UCSD-AML1 (cell line): ENCODE data around the gene SLC1A3.
"Not testable (repeated sequence)": the region's sequence is repeated elsewhere in the genome, so short reads cannot be mapped to it uniquely, and the experiment has no call there.

Experiments used
- DNase-seq: peaks from one replicate; lab custom pipeline; 2025; ENCODE audit not compliant: unreplicated experiment; lab: John Stamatoyannopoulos, UW

SLC1A3 gene

DNA sequence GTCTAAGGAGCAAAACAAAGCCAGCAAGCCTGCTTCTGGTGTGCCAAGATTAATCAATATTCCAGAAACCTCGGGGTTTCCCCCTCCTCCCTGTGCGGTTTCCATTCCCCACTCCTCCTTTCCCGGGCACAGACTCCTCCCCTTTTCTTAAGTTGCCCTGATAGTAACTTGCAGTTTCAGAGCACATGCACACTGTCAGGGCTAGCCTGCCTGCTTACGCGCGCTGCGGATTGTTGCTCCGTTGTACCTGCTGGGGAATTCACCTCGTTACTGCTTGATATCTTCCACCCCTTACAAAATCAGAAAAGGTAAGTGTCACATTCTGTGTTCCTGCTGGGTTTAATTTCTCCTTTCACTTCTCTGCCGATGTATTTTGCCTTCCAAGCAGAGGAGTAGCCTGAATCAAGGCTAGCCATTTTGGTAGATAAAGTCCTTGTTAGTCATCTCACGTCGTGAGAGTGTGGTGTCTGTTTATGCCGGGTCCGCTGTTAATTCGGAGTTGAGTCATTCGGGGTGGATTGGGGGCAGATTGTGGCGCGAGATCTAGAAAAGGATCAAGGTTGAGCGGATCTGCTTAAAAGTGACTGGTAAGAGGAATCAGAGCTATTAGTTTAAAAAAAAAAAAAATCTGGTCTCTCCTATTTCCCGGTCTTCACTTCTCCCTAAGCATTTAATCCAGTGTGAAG lies at the start of gene SLC1A3:
Gene SLC1A3, plus strand, starts transcription at position 179 of the 686 bp plus-strand sequence. CDS start 1,818 bp downstream, outside the sequence.
- DNase-seq = peak; percentile 32

DNA sequence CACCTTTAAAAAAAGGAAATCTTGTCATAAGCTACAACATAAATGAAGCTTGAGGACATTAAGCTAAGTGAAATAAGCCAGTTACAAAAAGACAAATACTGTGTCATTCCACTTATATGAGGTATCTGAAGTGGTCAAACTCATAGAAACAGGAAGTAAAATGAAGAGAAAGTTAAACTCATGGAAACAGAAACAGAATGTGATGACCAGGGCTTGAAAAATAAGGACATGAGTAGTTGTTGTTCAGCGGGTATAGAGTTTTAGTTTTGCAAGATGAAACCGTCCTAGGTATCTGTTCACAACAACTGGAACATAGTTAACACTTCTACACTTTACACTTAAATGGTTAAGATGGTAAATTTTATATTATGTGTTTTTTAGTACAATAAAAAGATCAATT lies 47.8 kb upstream of the SLC1A3 start:
- no peak for DNase-seq

DNA sequence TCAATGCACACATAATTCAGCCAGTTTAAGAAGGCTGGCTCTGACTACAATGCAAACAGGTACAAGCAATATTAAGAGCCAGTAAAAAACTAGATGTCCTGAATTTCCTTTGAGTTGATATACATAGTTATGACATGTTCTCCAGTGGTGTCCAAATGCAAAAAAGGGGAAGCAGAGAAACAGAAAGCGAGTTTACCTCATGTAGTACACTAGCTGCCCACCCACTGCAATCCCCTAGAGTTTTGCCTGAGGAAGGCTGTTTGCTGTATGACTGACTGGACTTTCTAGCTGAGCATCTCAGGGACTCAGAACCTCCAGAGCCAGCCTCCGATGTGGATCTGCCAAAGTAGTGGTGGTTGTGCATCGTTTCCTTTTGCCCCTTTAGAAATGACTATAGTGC lies 44.8 kb upstream of the SLC1A3 start:
- no peak for DNase-seq

DNA sequence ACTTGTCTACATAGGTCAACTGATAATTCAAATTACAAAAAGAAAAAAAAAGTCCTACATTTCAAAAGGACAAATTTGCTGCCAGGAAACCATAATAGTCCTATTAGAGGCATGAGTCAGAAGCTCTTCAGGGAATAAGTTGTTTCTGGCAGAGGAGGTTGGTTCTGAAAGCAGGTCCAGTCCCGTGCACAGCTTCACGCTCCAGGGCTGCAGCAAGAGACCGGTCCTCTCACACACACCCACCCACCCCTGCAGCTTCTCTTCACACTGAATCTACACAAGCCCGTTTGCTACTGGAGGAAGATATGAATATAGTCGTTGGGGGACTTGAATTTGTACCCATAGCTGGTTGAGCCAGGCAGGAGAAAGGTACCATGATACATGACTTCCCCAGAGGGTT lies 36.9 kb upstream of the SLC1A3 start:
- no peak for DNase-seq

DNA sequence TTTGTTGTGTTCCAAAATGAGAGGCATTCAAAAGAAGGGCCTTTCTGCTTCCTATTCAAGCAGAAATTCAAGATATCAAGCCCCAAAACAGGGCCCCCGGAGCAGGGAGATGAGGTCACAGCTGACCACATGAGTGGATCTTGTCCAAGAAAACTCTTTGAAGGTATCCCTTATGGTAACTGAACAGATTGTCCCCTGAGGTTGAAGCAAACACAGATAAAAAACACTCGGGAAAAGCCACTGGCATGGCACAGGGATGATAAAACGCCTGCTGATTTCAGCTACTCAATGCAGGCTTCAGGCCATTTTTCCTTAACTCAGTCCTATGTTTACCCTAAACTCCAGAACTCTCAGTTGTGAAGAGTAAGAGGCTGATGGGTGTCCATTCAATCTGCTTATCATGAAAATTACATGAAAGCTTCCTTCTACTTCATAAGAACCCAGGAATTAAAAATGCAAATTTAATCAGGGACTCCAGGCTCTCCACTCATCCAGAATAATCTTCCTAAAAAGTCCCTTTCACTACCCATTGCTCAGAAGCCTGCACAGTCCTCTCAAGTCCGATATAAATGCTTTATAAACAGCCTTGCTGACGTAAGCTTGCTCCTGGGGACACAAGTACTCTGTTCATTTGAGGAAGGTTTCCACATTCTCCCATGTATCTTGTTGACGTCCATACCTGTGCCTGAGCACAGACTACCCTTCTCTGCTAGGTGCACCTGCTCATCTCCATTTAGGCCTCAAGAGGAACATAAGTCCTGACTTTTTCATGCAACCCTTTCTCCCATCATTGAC lies 35.9 kb upstream of the SLC1A3 start:
- DNase-seq = no peak

DNA sequence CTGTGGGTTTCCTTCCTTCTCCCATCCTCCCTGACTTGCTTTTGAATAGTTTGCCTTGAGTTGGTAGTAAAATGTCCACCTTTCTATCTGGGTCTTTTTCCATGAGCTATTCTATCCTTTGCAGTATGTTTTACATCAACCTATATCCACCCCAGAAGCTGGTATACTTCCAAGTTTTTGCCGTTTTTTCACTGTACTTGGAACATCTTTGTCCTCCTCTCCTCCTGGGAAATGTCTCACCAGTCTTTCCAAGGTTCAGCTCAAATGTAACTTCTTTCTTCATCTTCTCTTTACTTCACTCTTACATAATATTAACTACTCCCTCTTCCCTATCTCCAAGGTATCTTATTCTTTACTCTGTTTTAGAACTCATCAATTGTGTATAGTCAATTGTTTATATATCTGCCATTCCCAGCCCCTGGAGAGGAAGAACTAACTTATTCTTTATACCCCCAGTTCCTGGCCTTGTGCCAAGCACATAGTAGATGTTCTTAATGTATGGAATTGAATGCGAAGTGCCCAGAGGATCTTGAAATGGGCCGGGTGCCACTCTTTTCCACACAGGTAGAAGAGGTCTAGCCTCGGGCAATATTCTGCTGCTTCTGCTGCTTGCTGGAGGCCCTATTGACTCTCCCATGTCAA lies 34.9 kb upstream of the SLC1A3 start:
- no peak for DNase-seq

DNA sequence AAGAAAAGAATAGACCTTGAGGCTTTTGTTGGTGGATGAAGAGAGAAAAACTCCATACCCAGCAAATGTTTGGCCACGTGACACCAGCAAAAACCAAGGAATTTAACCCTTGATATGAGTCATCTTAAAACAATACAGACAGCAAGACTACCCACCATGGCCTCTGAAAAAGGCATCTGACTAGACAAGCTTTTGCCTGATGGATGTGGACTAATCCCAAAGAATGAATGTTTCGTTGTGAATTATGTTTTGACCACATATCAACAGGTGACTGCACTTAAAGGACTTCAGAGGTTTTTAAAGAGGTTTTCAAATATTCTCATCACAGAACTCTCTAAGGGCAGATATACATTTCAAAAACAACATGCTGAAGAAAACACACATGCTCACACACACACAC lies 33.0 kb upstream of the SLC1A3 start:
- no peak for DNase-seq

DNA sequence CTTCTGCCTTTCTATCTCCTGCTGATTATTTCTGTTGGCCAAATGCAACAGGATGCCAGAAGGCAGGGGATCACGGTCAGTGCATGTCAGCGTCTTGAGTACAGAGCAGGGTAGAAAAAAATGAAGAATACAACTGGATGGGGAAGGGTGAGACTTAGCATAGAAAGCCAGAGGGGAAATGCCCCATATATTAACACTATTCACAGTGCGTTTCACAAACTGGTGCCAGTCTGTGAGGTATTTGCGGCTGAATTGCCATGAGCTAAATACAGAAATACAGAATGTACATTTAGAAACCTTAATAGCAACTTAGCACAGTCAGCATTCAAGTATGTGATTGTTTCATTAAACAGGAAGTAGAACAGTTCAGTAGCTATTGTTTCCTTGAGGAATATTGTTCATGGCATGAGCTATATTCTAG lies 31.0 kb upstream of the SLC1A3 start:
- no peak for DNase-seq

DNA sequence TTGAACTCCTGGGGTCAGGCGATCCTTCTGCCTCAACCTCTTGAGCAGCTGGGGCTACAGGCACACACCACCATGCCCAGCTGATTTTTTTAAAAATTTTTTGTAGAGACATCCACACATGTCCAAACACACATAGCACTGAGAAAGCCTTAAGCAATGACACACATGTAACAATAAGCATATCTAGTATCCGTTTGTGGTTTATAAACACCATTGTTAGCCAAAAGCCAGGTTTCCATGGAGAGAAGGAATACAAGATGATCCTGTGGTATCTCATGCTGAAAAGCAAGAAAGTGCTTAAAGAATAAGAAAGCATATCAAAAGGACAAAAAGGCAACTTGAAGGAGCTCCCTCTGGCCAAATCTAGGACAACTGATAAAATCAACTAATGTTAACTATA lies 29.7 kb upstream of the SLC1A3 start:
- no peak for DNase-seq

DNA sequence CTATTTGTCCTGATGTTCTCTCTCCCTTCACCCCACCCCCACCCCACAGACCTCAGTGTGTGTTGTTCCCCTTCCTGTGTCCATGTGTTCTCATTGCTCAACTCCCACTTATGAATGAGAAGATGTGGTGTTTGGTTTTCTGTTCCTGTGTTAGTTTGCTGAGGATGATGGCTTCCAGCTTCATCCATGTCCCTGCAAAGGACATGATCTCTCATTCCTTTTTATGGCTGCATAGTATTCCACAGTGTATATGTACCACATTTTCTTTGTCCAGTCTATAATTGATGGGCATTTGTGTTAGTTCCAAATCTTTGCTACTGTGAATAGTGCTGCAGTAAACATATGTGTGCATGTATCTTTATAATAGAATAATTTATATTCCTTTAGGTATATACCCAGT lies 26.5 kb upstream of the SLC1A3 start:
- not testable (repeated sequence) for DNase-seq

DNA sequence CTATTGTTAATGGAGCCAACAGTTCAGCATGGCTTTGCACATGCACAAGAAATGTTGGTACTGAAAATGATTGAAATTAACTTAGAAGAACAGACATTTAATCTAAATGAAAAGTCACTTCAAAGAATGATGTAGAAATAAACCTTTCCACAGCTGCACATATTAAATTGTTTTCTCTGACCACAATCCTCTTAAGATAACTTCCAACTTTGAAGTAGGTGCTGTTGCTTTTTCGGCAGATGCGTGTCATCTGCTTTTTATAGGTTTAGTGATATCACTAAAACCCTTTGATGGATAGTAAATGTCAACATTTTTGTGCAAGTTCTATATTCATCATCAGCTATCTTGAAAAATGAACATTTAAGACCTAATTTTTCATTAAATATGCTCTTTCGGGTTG lies 25.3 kb upstream of the SLC1A3 start:
- no peak for DNase-seq

DNA sequence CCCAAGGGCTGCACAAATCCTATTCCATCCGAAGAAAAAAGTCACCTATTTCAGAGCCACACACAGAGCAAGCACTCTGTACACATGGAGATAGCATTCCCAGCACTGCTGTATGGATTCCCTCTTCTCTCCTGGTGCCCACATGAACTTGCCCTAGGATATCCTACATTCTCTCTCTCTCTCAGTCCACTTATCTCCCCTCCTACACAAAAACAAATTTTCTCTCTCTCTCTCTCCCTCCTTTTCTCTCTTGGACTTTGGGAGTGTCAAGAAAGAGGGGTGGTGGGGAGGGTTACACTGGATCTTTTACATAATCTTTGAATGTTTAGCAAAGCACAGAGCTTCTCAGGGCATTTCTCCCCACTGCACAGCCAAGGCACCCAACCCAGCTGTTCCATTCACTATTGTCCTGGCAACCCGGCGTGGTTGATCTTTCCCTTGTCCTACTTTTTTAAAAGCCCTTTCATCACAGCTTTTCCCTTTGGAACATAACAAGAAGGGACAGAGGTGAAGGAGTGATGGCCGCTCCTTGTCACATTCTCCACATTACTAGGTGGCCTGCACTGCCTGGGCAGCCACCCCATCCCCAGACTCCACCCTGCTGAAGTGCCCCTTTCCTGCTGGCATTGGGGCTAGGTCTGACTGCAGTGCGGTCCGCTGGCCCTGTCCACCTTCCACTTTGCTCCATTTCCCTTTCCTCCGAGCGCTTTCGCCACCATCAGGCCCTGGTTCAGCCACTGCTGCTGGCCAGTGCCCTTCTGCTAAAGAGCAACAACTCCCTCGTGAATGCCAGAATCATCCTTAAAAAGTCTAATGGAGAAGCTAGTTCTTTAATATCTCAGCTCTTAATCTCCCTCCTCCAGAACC lies 22.2 kb upstream of the SLC1A3 start:
- no peak for DNase-seq

DNA sequence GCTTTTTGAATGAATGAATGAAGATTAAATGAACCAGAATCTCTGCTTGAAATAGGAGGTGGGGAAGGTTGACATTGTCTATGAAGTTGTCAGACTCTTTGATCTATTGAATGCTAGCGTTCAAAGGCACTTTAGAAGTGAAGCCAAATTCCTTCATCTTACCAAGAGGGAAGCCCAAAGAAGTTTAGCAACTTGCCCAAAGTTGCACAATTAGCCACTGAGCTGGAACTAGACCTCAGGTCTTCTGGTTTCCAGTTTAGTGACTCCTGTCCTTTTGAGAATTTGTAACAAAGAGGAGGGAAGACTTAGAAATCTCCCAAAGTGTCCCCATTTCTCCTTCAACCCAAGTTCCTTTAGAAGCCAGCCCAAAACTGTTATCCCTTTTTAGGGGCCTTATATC lies 20.7 kb upstream of the SLC1A3 start:
- no peak for DNase-seq

DNA sequence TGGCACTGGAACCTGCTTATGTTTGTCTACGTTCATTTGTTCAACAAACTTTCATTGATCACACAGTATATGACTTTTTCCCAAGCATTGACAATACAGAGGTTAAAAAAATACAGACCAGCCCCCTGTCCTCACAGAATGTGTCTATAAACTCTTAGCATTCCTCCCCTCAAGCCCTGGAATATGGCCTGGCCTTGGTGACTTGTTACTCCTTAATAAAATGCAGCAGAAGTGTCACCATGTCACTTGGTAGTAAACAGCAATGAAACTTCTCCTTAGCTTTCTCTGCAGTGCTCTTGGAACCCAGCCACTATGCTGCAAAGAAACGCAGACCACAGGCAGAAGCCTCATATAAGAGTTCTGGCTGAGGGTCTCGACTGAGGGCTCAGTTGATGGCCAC lies 19.1 kb upstream of the SLC1A3 start:
- DNase-seq = no peak

DNA sequence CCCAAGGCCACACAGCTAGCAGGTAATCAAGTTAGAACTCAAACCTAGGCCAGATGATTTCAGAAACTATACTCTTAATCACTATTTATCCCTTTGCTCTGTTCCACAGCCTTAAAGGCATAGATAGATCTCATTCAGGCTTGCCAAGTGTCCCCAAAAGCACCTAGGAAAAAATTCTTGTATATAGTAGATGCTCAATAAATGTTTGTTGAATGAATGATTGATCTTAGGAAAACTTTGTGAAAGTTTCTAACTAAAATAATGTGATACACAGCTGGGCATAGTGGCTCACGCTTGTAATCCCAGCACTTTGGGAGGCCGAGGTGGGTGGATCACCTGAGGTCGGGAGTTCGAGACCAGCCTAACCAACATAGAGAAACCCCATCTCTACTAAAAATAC lies 16.7 kb upstream of the SLC1A3 start:
- not testable (repeated sequence) for DNase-seq

DNA sequence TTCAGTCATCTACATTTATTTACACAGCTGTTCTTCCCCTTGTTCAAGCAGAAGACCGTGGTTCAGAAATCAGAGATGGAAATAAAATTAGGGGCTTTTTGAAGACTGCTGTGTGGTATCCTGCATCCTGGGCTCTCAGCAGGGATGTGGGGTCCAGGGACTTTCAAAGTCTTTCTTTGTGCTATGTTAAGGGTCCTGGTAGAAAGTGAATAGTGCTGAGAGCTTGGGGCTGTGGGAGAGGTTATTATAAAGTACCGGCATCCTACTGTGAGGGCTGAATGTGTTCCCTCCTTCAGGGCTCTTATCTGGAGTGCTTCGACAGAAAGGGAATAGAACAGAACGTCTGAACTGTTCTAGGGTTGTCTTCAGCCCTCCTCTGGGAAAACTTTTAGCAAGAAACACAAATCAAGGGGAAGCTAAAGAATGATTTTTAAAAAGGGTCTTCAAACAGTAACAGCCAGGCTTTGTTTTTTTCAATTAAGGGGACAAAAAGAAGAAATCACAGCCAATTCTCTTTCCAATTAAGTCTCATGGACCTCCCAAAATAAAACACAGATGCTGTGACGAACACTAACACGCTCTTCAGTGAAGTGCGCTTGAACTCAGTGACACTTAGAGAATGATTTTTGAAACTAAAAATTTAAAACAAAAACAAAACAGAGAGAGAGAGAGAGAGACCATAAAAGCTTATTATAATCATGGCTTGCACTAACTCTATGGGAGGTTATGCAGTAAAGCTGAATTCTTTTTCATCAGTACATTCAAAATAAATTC lies 15.7 kb upstream of the SLC1A3 start:
- DNase-seq = no peak

DNA sequence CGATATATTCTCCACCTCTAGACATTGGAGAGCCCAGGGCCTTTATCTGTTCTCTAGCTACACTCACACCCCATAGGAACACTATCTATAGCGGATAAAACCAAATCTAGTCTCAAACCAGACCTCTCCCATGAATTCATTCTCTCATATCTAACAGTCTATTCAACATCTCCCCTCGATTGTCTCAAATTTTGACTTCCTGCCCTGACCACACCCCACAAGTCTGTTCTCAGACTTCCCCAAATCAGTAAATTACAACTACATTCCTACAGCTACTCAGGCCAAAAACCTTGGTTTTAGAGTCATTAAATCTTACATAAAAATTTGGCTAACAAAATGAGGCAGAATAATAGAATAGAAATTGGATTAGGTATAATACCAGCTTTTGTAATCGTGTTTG lies 12.5 kb upstream of the SLC1A3 start:
- no peak for DNase-seq

DNA sequence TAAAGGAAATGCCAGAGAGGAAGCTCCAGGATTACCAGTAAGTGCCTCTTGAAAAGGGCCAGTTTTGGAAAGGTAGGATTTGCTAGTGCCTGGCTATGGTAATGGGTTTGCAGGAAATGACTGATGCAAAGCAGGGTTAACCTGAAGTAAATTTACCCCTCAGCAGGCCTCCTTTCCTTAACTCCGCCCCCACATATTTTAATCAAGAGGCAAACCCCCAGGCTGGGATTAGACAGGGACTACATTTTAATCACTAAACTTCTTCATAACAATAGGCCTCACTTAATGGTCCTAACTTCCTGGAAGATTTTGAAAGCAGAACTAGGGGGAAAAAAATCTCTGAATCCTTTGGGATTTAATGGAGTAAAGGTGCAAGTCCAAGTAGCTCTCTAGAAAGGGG lies 10.2 kb upstream of the SLC1A3 start:
- no peak for DNase-seq

DNA sequence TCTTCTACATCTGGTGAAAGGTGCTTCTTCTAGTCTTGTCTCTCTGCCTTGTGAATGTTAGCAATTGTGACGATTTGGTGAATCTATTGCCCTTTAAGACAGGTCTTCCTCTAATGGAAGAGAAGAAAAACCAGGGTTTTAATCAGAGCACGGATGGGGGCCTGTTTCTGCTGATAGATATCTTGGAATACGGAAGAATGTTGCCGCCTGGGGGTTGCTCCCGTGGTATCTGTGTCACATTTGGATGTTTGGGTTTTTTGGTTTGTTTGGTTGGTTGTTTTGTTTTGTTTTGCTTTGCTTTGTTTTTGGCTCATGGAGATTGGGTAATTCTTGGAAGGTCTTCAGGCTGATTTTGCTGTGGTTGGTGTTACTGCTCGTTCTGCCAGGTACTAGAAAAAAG lies 9.7 kb upstream of the SLC1A3 start:
- no peak for DNase-seq

DNA sequence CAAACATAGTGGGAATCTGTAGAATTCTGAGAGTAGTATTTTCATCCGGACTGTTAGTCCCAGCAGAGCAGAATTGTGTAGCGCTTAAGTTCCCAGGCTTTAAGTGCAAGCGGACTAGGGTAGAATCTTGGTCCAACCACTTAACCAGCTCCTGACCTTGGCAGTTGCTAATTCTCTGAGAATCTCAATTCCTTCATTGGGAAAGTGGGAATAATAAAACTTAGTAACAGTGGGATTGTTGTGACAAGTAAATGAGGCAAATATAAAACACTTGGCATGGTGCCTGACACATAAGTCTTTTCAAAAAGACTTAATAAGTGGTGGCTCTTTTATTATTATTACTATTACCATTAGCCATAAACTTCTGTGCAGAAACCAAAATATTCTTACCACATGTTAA lies 8.4 kb upstream of the SLC1A3 start:
- no peak for DNase-seq
